ENCODE data around the gene ARID1A. TPM values are rescaled to one million over a fixed set of nuclear protein-coding genes. Genes with fewer than 3 reads are reported as not detected.
"Not testable (repeated sequence)": the region's sequence is repeated elsewhere in the genome, so short reads cannot be mapped to it uniquely, and the experiment has no call there.

Gene ARID1A
- total RNA-seq, 4 donors from 2014 or later, result 36.8 to 76.2 (median 44.5) TPM

- WGBS, result 35% methylated on average over 4 of the region's 5 CpGs
- TF ChIP-seq CTCF (IDR thresholded peaks at IDR 0.05), result no peak
- TF ChIP-seq POLR2AphosphoS5 (IDR thresholded peaks at IDR 0.05), result peak; percentile 65 to 70
- Histone ChIP-seq H3K27ac (replicated peaks in 1 of 4) (peak overlapping the region; percentile 70 to 81 (median 76)), H3K27me3 (no peaks in the 10 kb centered on the region), H3K4me1 (peaks cover 27 to 37% (median 34%) of the 10 kb centered on the region in 4 donors), H3K36me3 (peaks cover 6 to 25% (median 13%) of the 10 kb centered on the region in 4 donors), H3K4me3 (peak overlapping the region in 2 of 4 donors; percentile 3 to 24), H3K9me3 (no peaks in the 10 kb centered on the region)
- no peak for DNase-seq (ENCODE audit: extremely low spot score)
- intact Hi-C loops (cut with DNase I), result no loop called here
These were observed 103.8 kb downstream of the ARID1A start for GRCh38 chr1:26799479-26800142.

GRCh38 chr1:26803932-26804331 lies 108.1 kb downstream of the ARID1A start:
- H3K9me3 ChIP-seq; intact Hi-C loops (cut with DNase I); H3K27ac ChIP-seq (replicated peaks in 1 of 4); H3K4me3 ChIP-seq; H3K27me3 ChIP-seq; DNase-seq (ENCODE audit: extremely low spot score); H3K36me3 ChIP-seq: not testable (repeated sequence)
- peaks cover 21 to 25% (median 23%) of the 10 kb centered on the region in 4 donors for H3K4me1 ChIP-seq
- 99% methylated on average over 14 of the region's 36 CpGs for WGBS

GRCh38 chr1:26810105-26810504 lies 114.3 kb downstream of the ARID1A start:
- intact Hi-C loops (cut with DNase I), result loop anchor here (5.0 kb wide), 1 partner anchor 67 kb away; no protein-coding TSS in a partner anchor
- not testable (repeated sequence) for H3K4me3 ChIP-seq; DNase-seq (ENCODE audit: extremely low spot score); H3K4me1 ChIP-seq; H3K27me3 ChIP-seq; H3K36me3 ChIP-seq; H3K9me3 ChIP-seq; H3K27ac ChIP-seq (replicated peaks in 1 of 4)
- 57% methylated on average over 11 of the region's 11 CpGs for WGBS
- TF ChIP-seq CTCF (IDR thresholded peaks at IDR 0.05) (peak; percentile 62 to 75 (median 63)), POLR2AphosphoS5 (IDR thresholded peaks at IDR 0.05) (peak in 1 of 2 donors; percentile 3)

GRCh38 chr1:26811057-26811456 lies 115.2 kb downstream of the ARID1A start:
- intact Hi-C loops (cut with DNase I), result loop anchor here (5.0 kb wide), 1 partner anchor 66 kb away; no protein-coding TSS in a partner anchor
- Histone ChIP-seq H3K27ac (replicated peaks in 1 of 4) (no peak overlapping the region), H3K27me3 (no peaks in the 10 kb centered on the region), H3K4me3 (no peak overlapping the region), H3K36me3 (no peaks in the 10 kb centered on the region), H3K9me3 (no peaks in the 10 kb centered on the region), H3K4me1 (peaks cover 0 to 6% (median 2%) of the 10 kb centered on the region in 4 donors)
- WGBS, result 79% methylated on average over 4 of the region's 4 CpGs
- DNase-seq (ENCODE audit: extremely low spot score), result no peak
- TF ChIP-seq POLR2A (IDR thresholded peaks at IDR 0.05; ENCODE audit: low read depth), result no peak
- no peak for TF ChIP-seq EP300 (IDR thresholded peaks at IDR 0.05)
- TF ChIP-seq CTCF (IDR thresholded peaks at IDR 0.05), result no peak
- no peak for TF ChIP-seq POLR2AphosphoS5 (IDR thresholded peaks at IDR 0.05)

GRCh38 chr1:26811708-26812107 lies 115.9 kb downstream of the ARID1A start:
- H3K27me3 ChIP-seq, result no peaks in the 10 kb centered on the region
- intact Hi-C loops (cut with DNase I), result loop anchor here (5.0 kb wide), 1 partner anchor 66 kb away; no protein-coding TSS in a partner anchor
- H3K27ac ChIP-seq (replicated peaks in 1 of 4), result no peak overlapping the region
- DNase-seq (ENCODE audit: extremely low spot score), result no peak
- H3K36me3 ChIP-seq, result no peaks in the 10 kb centered on the region
- no peaks in the 10 kb centered on the region for H3K9me3 ChIP-seq
- H3K4me3 ChIP-seq, result no peak overlapping the region
- no peak for TF ChIP-seq CTCF (IDR thresholded peaks at IDR 0.05)
- no peak for TF ChIP-seq POLR2AphosphoS5 (IDR thresholded peaks at IDR 0.05)
- no peak for TF ChIP-seq EP300 (IDR thresholded peaks at IDR 0.05)
- no peak for TF ChIP-seq POLR2A (IDR thresholded peaks at IDR 0.05; ENCODE audit: low read depth)
- H3K4me1 ChIP-seq, result peaks cover 0 to 6% (median 2%) of the 10 kb centered on the region in 4 donors

All from esophagus muscularis mucosa (tissue), 4 donors.